ENCODE results near the gene MAPK8IP2. TPM values are rescaled to one million over a fixed set of nuclear protein-coding genes. Genes with fewer than 3 reads are reported as not detected.
A peak's percentile ranks its signal among the peaks of the same experiment; 100 is the strongest.

Gene MAPK8IP2
- total and polyA plus RNA-seq, 2 of the 13 experiments (the other 11 are each of a cell fraction or from before 2014, with no cell fraction given): 1.3 to 2.6 TPM

DNA sequence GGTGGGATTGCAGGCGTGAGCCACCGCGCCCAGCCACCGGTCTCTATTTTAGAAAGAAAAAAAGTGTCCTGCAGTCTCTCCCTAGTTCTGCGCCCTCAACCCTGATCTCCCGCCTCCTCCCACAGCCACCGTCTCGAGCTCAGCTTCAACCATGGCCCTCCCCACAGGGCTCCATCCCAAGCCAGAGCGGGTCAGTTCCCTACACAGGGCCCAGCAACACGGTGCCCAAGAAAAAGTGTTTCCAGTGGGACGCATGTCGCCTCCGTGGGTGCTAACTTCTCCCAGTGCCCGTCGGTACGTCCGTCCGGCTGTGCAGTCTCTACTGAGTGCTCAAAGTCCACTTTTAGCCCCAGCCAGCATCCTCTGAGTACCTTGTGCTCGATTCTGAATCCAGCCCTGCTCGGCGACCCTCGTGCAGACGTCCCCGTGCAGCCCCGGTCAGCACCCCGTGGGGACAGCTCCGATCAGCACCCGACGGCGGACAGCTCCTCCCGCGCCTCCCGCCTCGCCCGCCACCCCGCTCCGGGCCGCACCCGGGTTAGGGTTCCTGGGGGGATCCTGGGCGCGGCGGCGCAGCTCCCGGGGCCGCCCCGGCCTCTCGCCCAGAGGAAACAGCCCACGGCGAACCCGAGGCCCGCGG lies 657 bp upstream of the MAPK8IP2 start (continued):
- TF ChIP-seq HDAC6 (IDR thresholded peaks at IDR 0.05; ENCODE audit: low read depth, low read length) (no peak), XRCC5 (optimal IDR thresholded peaks at IDR 0.05; ENCODE audit: low read length) (peak; percentile 54), MAZ (IDR thresholded peaks at IDR 0.05; ENCODE audit: borderline replicate concordance, low read depth, low read length) (peak; percentile 36; the same call in 1 of the 2 replicates), MAZ (CRISPR knock-in tag; IDR thresholded peaks at IDR 0.05; ENCODE audit: low read depth) (peak; percentile 94), BRCA1 (CRISPR knock-in tag; IDR thresholded peaks at IDR 0.05) (peak; percentile 100), TGIF2 (CRISPR knock-in tag; IDR thresholded peaks at IDR 0.05) (peak; percentile 98), REXO4 (CRISPR knock-in tag; IDR thresholded peaks at IDR 0.05; ENCODE audit: borderline replicate concordance) (peak; percentile 96), ZNF598 (CRISPR knock-in tag; IDR thresholded peaks at IDR 0.05; ENCODE audit: borderline replicate concordance) (peak; percentile 88), NFE2L2 (IDR thresholded peaks at IDR 0.05; ENCODE audit: low read length) (no peak), KDM5A (IDR thresholded peaks at IDR 0.05; ENCODE audit: borderline replicate concordance, low read length) (no peak), ZFYVE20 (CRISPR knock-in tag; IDR thresholded peaks at IDR 0.05; ENCODE audit: borderline replicate concordance, low read depth) (peak; percentile 99), RORA (CRISPR knock-in tag; IDR thresholded peaks at IDR 0.05) (no peak), MZF1 (CRISPR knock-in tag; IDR thresholded peaks at IDR 0.05; ENCODE audit: borderline replicate concordance) (peak; percentile 96; the same call in 1 of the 2 replicates), ARNT (IDR thresholded peaks at IDR 0.05) (no peak), NFYC (CRISPR knock-in tag; IDR thresholded peaks at IDR 0.05) (peak; percentile 53; the same call in 1 of the 2 replicates), MTA3 (CRISPR knock-in tag; IDR thresholded peaks at IDR 0.05) (peak; percentile 95), JDP2 (CRISPR knock-in tag; IDR thresholded peaks at IDR 0.05; ENCODE audit: borderline replicate concordance) (peak; percentile 97; the same call in 1 of the 2 replicates), PPARG (CRISPR knock-in tag; conservative IDR thresholded peaks at IDR 0.05) (peak; percentile 74), ZNF547 (CRISPR knock-in tag; IDR thresholded peaks at IDR 0.05) (peak; percentile 99), ZBTB42 (CRISPR knock-in tag; IDR thresholded peaks at IDR 0.05) (peak; percentile 85; the same call in 1 of the 2 replicates)
- TF ChIP-seq, protein P1, sequence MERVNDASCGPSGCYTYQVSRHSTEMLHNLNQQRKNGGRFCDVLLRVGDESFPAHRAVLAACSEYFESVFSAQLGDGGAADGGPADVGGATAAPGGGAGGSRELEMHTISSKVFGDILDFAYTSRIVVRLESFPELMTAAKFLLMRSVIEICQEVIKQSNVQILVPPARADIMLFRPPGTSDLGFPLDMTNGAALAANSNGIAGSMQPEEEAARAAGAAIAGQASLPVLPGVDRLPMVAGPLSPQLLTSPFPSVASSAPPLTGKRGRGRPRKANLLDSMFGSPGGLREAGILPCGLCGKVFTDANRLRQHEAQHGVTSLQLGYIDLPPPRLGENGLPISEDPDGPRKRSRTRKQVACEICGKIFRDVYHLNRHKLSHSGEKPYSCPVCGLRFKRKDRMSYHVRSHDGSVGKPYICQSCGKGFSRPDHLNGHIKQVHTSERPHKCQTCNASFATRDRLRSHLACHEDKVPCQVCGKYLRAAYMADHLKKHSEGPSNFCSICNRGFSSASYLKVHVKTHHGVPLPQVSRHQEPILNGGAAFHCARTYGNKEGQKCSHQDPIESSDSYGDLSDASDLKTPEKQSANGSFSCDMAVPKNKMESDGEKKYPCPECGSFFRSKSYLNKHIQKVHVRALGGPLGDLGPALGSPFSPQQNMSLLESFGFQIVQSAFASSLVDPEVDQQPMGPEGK (CRISPR knock-in tag; IDR thresholded peaks at IDR 0.05): peak; percentile 91
- TF ChIP-seq, protein P2, sequence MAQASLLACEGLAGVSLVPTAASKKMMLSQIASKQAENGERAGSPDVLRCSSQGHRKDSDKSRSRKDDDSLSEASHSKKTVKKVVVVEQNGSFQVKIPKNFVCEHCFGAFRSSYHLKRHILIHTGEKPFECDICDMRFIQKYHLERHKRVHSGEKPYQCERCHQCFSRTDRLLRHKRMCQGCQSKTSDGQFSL (CRISPR knock-in tag; IDR thresholded peaks at IDR 0.05): peak; percentile 84
- TF ChIP-seq, protein P3, sequence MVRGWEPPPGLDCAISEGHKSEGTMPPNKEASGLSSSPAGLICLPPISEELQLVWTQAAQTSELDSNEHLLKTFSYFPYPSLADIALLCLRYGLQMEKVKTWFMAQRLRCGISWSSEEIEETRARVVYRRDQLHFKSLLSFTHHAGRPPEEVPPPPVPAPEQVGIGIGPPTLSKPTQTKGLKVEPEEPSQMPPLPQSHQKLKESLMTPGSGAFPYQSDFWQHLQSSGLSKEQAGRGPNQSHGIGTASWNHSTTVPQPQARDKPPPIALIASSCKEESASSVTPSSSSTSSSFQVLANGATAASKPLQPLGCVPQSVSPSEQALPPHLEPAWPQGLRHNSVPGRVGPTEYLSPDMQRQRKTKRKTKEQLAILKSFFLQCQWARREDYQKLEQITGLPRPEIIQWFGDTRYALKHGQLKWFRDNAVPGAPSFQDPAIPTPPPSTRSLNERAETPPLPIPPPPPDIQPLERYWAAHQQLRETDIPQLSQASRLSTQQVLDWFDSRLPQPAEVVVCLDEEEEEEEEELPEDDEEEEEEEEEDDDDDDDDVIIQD (CRISPR knock-in tag; IDR thresholded peaks at IDR 0.05; ENCODE audit: low read depth): peak; percentile 78
- TF ChIP-seq, protein P4, sequence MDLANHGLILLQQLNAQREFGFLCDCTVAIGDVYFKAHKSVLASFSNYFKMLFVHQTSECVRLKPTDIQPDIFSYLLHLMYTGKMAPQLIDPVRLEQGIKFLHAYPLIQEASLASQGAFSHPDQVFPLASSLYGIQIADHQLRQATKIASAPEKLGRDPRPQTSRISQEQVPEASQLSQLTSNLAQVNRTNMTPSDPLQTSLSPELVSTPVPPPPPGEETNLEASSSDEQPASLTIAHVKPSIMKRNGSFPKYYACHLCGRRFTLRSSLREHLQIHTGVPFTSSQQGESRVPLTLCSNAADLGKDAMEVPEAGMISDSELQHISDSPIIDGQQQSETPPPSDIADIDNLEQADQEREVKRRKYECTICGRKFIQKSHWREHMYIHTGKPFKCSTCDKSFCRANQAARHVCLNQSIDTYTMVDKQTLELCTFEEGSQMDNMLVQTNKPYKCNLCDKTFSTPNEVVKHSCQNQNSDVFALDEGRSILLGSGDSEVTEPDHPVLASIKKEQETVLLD (CRISPR knock-in tag; IDR thresholded peaks at IDR 0.05; ENCODE audit: low read depth): peak; percentile 93
- TF ChIP-seq, protein P5, sequence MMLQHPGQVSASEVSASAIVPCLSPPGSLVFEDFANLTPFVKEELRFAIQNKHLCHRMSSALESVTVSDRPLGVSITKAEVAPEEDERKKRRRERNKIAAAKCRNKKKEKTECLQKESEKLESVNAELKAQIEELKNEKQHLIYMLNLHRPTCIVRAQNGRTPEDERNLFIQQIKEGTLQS (CRISPR knock-in tag; IDR thresholded peaks at IDR 0.05): peak; percentile 95
- TF ChIP-seq, protein P6, sequence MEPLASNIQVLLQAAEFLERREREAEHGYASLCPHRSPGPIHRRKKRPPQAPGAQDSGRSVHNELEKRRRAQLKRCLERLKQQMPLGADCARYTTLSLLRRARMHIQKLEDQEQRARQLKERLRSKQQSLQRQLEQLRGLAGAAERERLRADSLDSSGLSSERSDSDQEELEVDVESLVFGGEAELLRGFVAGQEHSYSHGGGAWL (CRISPR knock-in tag; IDR thresholded peaks at IDR 0.05): peak; percentile 100
